ENCODE measurements around the gene GH1. TPM values are rescaled to one million over a fixed set of nuclear protein-coding genes. Genes with fewer than 3 reads are reported as not detected.
"Not testable (repeated sequence)": the region's sequence is repeated elsewhere in the genome, so short reads cannot be mapped to it uniquely, and the experiment has no call there.

The GH1 gene
- total RNA-seq, 1 donor from 2014 or later, result not detected

GRCh38 chr17:63873577-63873976 is 45.1 kb downstream of the GH1 start, which contains the start of gene CSH2:
TSS of gene CSH2 (minus strand) at chr17:63873677. CDS start at chr17:63873614, 63 bp downstream.
- H3K4me3 Mint-ChIP-seq (ENCODE audit: low read depth); H3K9me3 Mint-ChIP-seq (ENCODE audit: low read depth); H3K36me3 Mint-ChIP-seq (ENCODE audit: insufficient read depth); H3K4me1 Mint-ChIP-seq (ENCODE audit: low read depth); DNase-seq (ENCODE audit: low spot score, unreplicated experiment); H3K27ac Mint-ChIP-seq: not testable (repeated sequence)
- H3K27me3 Mint-ChIP-seq, result peaks cover 22% of the 10 kb centered on the region

GRCh38 chr17:63871646-63872365 is 46.8 kb downstream of the GH1 start:
- DNase-seq (ENCODE audit: low spot score, unreplicated experiment); H3K36me3 Mint-ChIP-seq (ENCODE audit: insufficient read depth); H3K9me3 Mint-ChIP-seq (ENCODE audit: low read depth); H3K27ac Mint-ChIP-seq; H3K4me1 Mint-ChIP-seq (ENCODE audit: low read depth); H3K4me3 Mint-ChIP-seq (ENCODE audit: low read depth): not testable (repeated sequence)
- H3K27me3 Mint-ChIP-seq, result peaks cover 12% of the 10 kb centered on the region

DNA sequence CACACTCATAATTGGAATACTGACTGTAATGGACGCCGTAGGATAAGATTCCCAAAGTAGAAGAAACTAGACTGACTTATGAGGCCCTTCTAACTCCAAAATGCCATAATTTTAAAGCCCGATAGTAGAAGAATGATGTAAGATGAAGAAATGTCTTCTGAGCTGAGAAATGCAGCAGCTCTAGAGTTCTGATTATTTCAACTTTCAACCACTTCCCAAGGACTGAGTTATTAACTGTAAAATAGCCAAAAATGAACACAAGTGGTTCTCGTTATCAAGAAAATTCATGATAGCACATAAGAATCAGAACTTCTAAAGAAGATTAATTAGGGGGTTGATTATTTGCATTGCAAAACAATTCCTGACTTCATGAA is 48.4 kb downstream of the GH1 start:
- H3K27me3 Mint-ChIP-seq; H3K4me3 Mint-ChIP-seq (ENCODE audit: low read depth); H3K9me3 Mint-ChIP-seq (ENCODE audit: low read depth); H3K4me1 Mint-ChIP-seq (ENCODE audit: low read depth); H3K27ac Mint-ChIP-seq; H3K36me3 Mint-ChIP-seq (ENCODE audit: insufficient read depth); DNase-seq (ENCODE audit: low spot score, unreplicated experiment): not testable (repeated sequence)

- H3K4me3 Mint-ChIP-seq (ENCODE audit: low read depth); DNase-seq (ENCODE audit: low spot score, unreplicated experiment); H3K36me3 Mint-ChIP-seq (ENCODE audit: insufficient read depth); H3K9me3 Mint-ChIP-seq (ENCODE audit: low read depth); H3K27me3 Mint-ChIP-seq; H3K4me1 Mint-ChIP-seq (ENCODE audit: low read depth); H3K27ac Mint-ChIP-seq: not testable (repeated sequence)
- peak; percentile 24 for TF ChIP-seq CTCF (IDR thresholded peaks at IDR 0.05; ENCODE audit: unreplicated experiment)
These were observed 48.9 kb downstream of the GH1 start for GRCh38 chr17:63869491-63870291.

Other genes starting within 250 kb of the GH1 start
- gene LIMD2, start 218.7 kb downstream of the GH1 start, total RNA-seq, result 109 and 113 TPM in 2 replicates
- 49.7 and 52.0 TPM in 2 replicates for gene STRADA, start 177.0 kb downstream of the GH1 start, total RNA-seq
- 65.2 and 68.4 TPM in 2 replicates for gene CCDC47, start 145.2 kb downstream of the GH1 start, total RNA-seq
- 181 and 189 TPM in 2 replicates for gene DDX42, start 144.7 kb downstream of the GH1 start, total RNA-seq
- gene PSMC5, start 91.4 kb downstream of the GH1 start, total RNA-seq, result 101 and 109 TPM in 2 replicates
- gene FTSJ3, start 91.2 kb downstream of the GH1 start, total RNA-seq, result 46.5 and 49.0 TPM in 2 replicates
- gene SMARCD2, start 76.2 kb downstream of the GH1 start, total RNA-seq, result 61.6 and 63.8 TPM in 2 replicates
- not detected in 2 replicates for gene CSH2, start 45.2 kb downstream of the GH1 start, total RNA-seq
- gene GH2, start 36.9 kb downstream of the GH1 start, total RNA-seq, result not detected in 2 replicates
- gene CSH1, start 22.3 kb downstream of the GH1 start, total RNA-seq, result not detected in 2 replicates
- not detected in 2 replicates for gene CSHL1, start 7.6 kb downstream of the GH1 start, total RNA-seq
- gene CD79B, start 13.5 kb upstream of the GH1 start, total RNA-seq, result not detected in 2 replicates
- 0.10 and 0.55 TPM in 2 replicates for gene SCN4A, start 54.1 kb upstream of the GH1 start, total RNA-seq
- gene PRR29, start 79.5 kb upstream of the GH1 start, total RNA-seq, result 2.8 and 3.7 TPM in 2 replicates
- 0.72 and 0.91 TPM in 2 replicates for gene ICAM2, start 101.8 kb upstream of the GH1 start, total RNA-seq
- gene ERN1, start 211.3 kb upstream of the GH1 start, total RNA-seq, result 39.4 and 43.1 TPM in 2 replicates